GM18873 (cell line): ENCODE results near the gene KSR1.

Source experiments
- ATAC-seq: cut with Tn5 transposase; IDR thresholded peaks from one replicate; pipeline ENCODE4 v1.9.1; 2021; ENCODE audit warnings: mild to moderate bottlenecking, moderate library complexity, moderate number of reproducible peaks; ENCODE audit not compliant: unreplicated experiment, low FRiP score

KSR1 gene

DNA sequence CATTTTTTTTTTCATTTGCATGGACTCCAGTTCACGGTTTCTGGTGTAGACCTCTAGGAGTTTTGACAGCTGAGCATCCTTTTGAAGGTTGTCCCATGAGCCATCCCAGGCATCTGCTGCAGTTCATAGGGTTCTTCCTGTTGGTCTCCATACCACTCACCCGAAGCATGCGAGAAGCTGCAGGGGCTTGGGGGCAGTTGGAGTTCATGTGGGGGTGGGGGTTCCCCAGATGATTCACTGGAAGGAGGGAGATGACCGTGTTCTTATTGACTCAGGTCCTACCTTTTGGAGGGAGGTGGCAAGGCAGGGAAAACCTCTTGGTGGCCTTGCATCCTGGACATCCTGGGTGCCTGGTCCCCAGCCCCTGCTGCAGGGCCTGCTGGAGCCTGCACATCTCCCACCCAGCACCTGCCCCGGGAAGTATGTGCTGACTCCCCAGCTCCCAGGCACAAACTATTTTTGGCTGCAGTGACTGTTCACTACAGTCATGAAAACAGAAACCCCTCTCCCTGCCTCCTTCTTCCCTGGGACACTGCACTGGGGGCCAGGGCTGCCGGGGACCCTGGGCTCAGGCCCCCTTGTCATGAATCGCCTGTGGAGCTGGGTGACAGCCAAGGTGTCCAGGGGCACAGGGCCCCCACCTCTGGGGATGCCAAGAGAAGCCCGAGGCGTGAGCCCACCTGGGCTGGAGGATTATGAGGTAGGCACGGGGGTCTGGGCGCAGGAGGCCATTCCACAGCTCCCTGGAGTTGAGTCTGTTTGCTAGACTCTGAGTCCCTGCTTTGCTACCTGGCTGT lies 109.8 kb downstream of the KSR1 start:
- no peak for ATAC-seq

DNA sequence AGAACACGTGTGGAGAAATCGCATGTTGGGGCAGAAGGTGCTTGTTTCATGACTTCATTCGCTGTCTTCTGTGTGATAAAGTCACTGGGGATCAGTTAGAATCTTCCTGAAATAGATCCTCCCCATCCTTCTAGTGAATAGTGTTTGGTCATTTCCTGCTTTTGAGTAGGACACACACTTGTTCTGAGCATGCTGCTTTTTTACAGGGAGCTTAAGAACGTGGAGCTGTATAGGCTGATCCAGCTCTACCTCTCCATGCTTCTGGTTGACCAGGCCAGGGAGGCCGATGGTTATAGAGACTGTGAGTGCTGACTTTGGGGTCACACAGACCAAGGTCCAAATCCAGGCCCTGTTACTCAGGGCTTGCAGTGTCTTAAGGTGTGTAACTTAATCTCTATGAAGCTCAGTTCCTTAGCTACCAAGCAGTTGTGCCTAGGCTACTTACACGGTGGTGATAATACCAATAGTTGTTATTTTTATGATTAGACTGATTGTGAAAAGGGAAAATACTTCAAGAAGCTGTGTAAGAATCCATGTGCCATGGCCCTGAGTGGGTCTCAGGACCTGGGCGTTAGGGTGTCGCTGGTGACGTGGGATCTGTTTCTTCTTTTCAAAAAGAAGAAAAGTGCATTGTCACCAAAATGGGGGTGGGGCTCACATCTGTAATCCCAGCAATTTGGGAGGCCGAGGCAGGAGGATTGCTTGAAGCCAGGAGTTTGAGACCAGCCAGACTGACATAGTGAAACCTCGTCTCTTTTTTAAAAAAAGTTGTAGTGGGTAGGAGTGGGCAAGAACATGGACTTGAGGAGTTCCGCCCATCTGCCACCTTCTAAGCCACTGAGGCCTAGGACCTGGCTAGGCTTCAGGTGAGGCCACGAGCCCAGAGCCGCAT lies 110.7 kb downstream of the KSR1 start:
- no peak for ATAC-seq

DNA sequence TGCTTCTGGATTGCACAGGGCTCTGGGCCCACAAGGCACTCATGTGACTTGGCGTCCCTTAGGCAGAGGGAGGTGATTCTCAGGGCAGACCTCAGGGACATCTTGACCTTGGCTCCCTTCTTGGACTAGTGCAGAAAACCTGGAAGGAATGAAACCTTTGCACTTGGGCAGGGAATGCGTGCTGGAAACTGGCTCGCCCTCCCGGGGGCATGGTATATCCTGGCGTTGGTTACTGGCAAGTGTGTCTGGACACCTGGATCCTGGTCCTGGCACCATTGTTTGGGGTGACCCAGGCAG lies 111.3 kb downstream of the KSR1 start:
- no peak for ATAC-seq

DNA sequence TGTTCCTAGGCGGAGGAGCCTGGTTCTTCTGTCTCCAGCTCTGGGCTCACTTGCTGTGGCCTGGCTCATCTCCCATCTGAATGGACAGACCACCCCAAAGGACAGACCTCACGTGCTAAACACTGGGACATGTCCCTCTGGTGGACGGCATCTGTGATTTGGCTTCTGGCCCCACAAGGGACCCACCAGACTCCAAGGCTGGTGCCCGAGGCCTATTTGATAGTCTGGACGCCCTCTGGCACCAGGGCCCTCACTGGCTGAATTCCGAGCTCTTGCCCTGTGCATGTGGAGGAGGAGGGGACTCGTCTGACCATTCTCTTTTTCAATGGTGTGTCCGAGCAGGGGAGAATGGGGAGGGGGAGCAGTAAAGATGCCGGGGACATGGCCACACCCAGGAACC lies 112.0 kb downstream of the KSR1 start:
- ATAC-seq: no peak

DNA sequence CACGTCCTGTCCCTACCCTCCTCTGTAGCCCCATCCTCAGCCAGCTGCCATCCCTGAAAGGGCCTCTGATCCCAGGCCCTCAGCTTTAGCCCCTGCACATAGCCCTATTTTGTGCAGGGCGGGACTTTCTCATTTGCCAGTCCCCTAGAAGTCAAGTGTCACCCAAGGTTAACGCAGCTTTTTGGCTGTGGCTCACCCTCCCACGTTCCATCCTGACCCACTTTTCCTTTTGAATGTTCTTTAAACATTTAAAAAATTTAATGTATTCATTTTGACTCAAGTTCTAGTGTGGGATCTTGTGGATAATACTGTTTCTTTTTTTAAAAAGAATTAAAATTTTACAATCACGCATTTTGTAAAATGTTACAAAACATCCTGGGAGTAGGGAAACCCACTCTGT lies 112.6 kb downstream of the KSR1 start:
- no peak for ATAC-seq

DNA sequence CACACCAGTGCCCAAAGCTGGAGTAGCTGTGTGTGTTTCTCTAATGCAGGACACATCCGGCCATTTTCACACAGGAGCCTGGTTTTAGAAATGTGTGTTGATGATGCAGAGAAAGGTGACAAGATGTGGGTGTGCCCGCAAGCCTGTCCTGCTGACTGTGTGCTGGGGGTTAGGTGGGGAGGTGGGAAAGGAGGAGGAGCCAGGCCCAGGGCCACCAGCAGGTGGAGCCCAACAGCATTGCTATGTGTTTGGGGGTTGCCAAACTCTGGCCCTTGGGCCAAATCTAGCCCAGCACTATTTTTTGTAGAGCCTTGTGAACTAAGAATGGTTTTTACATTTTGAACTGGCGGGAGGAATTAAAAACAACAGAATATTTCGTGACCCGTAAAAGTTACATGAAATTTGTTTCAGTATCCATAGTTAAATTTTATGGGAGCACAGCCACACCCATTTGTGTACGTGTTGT lies 113.0 kb downstream of the KSR1 start:
- no peak for ATAC-seq

DNA sequence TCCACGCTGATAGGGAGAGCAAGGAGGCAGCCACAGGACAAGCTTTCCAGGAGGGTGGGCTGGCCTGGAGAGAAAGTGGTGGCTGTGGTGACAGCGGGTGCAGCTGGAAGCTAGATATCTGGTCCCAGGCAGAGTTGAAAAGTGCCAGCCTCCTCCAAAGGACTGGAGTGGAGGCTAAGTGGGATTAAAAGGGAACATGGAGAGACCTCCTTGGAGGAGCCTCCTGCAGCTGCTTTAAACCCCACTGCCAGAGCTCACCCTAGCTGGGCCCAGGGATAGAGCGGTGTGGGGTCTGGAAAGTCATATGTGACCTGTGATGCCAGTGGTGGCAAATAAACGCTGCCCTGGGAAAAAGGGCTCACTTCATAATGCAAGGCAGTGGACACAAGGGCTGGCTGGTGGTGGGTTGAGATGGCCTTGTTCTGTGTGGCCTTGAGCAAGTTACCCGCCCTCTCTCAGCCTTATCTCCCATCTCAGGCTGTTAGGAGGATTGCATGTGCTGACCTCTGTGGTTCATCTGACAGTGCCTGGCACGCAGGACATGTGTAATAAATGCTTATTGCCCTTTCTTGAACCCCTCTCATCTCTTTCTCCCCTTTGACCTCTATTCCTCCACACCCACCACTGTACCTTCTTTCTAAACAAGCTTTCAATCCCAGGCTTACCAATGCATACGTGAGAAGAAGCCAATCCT lies 113.8 kb downstream of the KSR1 start:
- no peak for ATAC-seq

DNA sequence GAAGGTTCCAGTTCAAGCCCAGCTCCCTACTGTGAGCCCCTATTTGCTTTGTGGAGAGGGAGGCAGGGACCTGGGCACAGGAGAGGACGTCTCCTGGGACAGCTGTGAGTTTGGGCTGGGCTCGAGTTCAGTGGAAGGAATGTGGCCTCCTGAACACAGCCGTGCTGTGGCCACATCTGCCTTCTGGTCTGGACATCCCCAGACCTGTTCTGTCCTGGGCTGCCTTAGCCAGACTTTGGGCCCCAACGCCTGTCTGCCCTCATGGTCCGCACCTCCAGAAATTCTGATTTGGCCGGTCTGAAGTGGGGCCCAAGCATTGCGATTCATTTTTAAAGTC lies 114.3 kb downstream of the KSR1 start:
- ATAC-seq: no peak

DNA sequence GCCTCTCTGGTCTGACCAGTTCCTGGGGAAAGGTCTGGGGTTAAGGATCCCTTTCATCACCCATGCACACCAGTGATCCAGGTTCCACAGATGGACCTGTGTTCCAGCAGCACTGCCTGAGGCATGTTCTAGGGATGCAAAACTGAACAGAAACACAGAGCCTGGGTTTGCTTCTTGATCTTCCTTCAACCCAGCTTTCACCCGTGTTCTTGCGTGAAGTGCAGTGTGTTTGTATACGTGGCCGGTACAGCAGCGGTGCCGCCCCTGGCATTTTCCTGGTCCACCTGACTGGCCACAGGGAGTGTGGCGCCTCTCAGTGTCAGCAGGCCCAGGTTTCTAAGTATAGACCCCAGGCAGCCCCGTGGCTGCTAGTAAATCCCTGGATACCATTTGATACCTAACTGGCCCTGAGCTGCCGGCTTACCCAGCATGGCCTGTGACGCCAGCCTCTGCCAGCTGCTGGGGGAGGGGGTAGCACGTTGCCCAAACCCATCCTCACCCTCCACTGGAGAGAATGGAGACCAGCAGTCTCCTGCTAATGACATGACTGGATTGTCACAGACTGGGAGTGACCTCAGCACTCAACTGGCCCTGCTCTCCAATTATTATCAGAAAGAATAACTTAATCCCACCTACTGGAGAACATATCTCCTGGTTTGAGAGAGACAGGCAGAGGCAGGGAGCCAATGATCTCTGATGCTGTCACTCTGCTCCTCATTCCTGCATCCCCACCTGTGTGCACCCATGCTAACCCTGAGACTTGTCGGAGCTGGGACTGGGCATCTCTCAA lies 115.5 kb downstream of the KSR1 start:
- no peak for ATAC-seq

DNA sequence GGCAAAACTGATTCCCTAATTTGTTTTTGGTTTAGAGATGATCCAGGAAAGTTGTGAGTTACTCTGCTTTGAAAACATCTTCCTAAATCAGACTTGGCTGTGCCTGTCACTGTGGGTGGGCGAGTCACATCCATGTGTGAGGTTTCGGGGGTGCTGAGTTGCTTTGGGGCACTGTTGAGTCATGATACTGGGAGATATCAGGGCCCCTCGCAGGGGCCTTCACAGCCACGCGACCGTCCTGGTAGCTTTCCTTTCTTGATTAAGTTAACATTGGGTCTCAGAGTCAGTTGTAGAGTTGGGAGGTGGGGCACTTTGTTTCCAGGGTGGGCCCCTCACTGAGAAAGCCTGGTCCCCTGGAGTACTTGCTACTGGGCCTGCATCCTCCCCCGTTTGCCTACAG lies 116.4 kb downstream of the KSR1 start:
- no peak for ATAC-seq

DNA sequence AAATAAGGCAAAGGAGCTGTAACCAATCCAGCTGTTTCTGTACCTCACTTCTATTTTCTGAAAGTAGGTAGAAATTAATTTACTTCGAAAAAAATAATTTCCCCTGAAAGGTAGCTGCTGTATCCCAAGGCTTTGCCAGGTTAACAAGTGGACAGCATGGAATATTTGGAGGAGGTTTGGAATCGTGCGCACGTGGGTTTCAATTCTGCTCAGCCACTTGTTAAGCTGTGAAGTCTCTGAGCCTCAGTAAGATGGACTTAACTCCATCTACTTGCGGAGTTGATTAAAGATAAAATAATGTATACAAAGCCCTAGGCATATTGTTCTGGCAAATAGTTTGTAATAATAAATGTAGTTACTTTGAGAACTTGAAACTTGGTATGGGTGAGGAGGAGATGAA lies 117.3 kb downstream of the KSR1 start:
- no peak for ATAC-seq

DNA sequence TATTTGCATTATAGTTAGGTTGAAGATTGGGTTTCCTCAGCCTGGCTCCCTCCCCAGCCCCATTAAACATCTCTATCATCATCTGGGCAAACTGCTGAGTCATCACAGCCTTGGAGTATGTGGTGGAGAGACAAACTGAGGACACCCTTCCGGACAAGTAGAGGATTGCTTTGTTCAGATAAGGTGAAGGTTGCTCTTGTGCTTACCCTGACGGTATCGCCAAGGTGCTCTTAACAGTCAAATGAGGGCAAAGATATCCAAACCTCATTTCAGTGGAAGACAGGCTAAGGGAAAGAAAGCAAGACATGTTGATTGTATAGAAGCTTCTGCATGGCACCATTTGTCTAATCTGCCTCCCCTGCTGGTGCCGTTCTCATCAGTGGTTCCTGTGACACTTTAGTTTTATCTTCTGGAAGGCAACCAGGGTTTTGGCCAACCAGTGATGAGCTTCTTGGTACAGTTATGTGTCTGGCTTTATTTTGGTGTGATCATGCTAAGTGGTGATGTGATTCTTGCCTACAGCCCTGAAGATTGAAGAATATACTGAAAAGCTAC lies 117.8 kb downstream of the KSR1 start:
- no peak for ATAC-seq

DNA sequence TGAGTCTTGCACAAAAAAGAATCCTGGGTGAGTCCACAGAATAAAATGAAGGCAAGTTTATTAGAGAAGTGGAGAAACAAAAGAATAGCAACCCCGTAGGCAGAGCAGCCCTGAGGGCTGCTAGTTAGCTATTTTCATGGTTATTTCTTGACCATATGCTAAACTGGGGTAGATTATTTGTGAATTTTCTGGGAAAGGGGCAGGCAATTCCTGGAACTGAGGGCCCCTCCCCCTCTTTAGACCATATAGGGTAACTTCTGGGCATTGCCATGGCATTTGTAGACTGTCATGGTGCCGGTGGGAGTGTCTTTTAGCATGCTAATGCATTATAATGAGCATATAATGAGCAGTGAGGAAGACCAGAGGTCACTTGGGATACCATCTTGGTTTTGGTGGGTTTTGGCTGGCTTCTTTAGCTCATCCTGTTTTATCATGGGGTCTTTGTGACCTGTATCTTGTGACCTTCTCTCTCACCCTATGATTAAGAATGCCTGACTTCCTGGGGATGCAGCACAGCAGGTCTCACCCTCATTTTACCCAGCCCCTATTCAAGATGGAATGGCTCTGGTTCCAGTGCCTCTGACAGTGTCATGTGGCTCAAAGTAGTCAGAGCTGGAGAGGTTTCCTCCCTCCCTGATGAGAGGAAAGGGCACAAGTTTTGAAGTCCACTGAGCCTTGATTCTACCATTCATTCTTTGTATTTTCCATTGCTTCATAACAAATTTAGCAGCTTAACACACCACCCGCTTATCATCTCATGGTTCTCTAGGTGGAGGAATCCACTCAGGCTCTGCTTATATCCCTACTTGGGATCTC lies 119.1 kb downstream of the KSR1 start:
- no peak for ATAC-seq

DNA sequence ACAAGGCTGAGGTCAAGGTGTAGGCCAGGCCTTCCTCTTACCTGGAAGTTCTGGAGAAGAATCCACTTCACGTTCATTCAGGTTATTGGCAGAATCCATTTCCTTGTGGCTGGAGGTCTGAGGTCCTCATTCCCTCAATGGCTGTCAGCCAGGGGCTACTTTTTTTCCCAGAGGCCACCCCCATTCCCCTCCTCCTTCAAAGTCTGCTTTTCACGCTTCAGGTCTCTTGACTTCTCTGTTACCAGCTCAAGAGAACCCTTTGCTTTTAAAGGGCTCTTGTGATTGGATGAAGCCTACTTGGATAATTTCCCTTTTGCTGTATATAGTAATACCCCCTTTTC lies 119.6 kb downstream of the KSR1 start:
- ATAC-seq: no peak

DNA sequence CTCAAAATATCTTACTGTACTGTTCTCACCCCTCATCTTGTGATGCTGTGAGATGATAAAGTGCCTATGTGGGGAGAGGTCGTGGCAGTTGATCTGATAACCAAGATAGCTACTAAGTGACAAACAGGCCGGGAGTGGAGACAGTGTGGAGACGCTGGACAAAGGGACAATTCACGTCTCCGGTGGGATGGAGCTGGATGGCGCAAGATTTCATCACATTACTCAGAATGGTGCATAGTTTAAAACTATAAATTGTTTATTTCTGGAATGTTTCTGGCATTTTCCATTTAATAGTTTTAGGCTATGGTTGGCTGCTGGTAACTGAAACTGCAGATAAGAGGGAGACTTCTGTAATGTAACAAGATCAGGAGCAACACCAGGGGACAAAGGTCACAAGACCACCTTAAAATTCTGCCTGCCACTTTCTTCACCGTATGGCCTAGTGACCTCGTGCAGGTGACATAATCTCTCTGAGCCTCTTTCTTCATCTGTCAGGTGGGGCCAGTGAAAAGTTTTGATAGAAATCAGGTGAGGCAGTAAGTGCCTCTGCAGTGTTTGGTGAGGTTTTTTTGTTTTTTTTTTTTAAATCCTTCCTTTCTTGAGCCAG lies 120.3 kb downstream of the KSR1 start:
- ATAC-seq: no peak

DNA sequence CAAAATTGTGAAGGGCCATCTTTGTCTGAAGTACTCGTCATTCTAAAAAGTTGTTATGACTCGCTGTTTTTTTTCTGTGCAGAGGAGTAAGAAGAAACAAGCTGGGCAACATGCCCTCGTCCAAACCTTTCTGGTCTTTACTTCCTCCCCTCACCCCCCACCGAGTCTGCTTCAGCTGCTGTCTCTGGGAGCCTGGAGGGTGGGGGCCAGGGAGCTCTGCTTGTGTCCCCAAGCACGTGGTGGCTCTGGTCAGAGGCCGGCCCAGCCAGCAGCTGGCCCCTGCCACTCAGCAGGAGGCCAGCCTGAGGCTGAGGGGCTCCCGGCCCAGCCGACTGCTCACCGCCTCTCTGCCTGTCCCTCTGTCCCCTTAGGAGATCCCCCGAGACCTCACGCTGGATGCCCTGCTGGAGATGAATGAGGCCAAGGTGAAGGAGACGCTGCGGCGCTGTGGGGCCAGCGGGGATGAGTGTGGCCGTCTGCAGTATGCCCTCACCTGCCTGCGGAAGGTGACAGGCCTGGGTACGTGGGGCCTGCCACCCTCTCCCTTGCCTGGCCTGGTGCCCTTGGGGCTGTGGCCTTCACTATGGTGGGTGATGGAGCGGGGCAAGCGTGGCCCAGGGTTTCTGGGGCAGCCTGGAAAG lies 121.0 kb downstream of the KSR1 start:
- ATAC-seq: no peak

DNA sequence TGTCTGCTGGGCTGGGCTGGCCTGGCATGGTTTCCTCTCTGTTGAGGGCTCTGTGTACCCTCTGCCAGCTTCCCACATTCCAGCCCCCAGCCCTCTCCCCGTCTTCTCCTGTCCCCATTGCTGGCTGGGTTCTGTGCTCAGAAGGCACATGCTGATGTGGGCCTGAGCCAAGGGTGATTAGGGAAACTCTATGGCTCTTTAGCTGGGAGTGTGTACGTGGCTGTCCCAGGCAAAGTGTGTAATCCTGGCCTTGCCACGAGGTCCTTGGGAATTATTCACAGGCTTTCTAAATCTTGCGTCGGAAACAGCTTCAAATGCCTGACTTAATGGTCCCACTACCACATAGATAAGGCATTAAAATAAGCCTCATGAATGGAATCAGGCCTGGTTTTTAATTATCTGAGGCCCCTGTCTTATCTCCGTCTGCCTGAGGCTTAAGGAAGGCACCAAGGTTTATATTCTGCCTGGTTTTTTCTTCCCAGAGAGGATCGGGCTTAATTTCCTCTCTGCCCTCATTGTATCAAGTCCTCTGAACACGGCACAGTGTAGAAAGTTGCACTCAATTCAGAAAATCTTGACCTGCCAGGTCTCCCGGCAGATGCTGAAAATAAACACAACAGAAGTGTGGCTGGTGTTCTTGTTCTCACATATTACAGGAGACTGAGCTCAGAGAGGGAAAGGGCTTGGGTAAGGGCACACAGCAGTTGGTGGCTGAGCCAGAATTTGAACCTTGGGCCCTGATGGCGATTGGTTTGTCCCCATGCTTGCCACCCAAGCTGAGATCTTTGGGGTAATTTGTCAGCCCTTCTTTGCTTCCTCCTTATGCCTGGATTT lies 121.9 kb downstream of the KSR1 start:
- no peak for ATAC-seq

DNA sequence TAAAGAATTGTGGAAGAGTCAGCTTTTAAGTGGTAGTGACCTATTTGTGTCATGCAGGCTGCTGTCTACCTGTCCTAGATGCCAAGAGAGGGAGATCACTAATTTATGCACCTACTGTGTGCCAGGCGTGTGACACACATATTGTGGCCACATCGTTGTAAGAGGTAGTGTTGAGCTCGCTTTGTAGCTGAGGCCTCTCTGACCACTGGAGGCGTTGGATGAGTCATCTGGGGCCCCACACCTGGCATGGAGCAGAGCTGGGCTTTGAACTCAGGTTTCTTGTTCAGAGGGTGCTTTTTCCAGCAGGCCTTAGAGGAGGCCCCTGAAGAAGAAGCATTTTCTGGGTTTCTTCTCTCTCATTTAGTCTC lies 122.5 kb downstream of the KSR1 start:
- no peak for ATAC-seq
